Measurements from ENCODE around the gene ACOXL.

ACOXL gene

GRCh38 chr2:110858993-110859701 is 126.8 kb downstream of the ACOXL start:
- DNase-seq = peak; percentile 92

- DNase-seq = no peak
These were observed 128.3 kb downstream of the ACOXL start for GRCh38 chr2:110860630-110861029.

GRCh38 chr2:110861616-110862260 is 129.4 kb downstream of the ACOXL start:
- no peak for DNase-seq

GRCh38 chr2:110863726-110864125 is 131.4 kb downstream of the ACOXL start:
- DNase-seq = no peak

GRCh38 chr2:110864176-110864575 is 131.8 kb downstream of the ACOXL start:
- no peak for DNase-seq

GRCh38 chr2:110864731-110865130 is 132.4 kb downstream of the ACOXL start:
- no peak for DNase-seq

- DNase-seq = no peak
These were observed 132.8 kb downstream of the ACOXL start for GRCh38 chr2:110865188-110865587.

GRCh38 chr2:110866045-110866444 is 133.7 kb downstream of the ACOXL start:
- peak; percentile 40 for DNase-seq

- peak; percentile 40 for DNase-seq
These were observed 134.1 kb downstream of the ACOXL start for GRCh38 chr2:110866466-110866865.

- DNase-seq = no peak
These were observed 134.7 kb downstream of the ACOXL start for GRCh38 chr2:110867078-110867477.

- no peak for DNase-seq
These were observed 136.6 kb downstream of the ACOXL start for GRCh38 chr2:110868971-110869370.

GRCh38 chr2:110869472-110870446 is 137.4 kb downstream of the ACOXL start:
- DNase-seq = no peak

GRCh38 chr2:110870545-110870944 is 138.2 kb downstream of the ACOXL start:
- DNase-seq = no peak

- DNase-seq = no peak
These were observed 139.3 kb downstream of the ACOXL start for GRCh38 chr2:110871637-110872036.

GRCh38 chr2:110872521-110872920 is 140.1 kb downstream of the ACOXL start:
- DNase-seq = no peak

GRCh38 chr2:110873056-110873502 is 140.7 kb downstream of the ACOXL start:
- DNase-seq = no peak

- no peak for DNase-seq
These were observed 141.5 kb downstream of the ACOXL start for GRCh38 chr2:110873597-110874452.

GRCh38 chr2:110874453-110875383 is 142.3 kb downstream of the ACOXL start:
- DNase-seq = no peak

GRCh38 chr2:110875384-110875725 is 143.0 kb downstream of the ACOXL start:
- no peak for DNase-seq

GRCh38 chr2:110876167-110876999 is 144.0 kb downstream of the ACOXL start:
- no peak for DNase-seq
